Measurements from ENCODE around the gene GAB4. TPM values are rescaled to one million over a fixed set of nuclear protein-coding genes. Genes with fewer than 3 reads are reported as not detected.

The GAB4 gene
- total RNA-seq, 1 experiment from 2014 or later: not detected

DNA sequence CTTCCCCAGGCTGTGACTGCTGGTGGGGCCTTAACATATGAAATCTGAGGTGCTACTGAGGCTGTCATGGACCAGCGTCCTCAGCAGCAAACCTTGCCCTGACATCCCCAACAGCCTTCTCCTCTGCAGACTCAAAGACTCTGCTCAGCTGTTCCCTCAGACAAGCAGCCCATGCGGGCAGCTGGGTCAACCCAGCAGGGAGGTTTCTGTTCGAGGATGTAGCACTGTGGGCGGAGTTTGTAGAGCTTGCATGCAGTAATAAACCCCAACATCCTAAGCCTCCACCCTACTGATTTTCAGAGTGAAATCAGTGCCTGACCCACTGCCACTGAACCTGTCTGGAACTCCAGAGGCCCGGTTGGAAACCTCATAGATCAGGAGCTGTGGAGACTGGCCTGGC is 94.0 kb downstream of the GAB4 start:
- intact Hi-C loops (cut with micrococcal nuclease; ENCODE audit: unreplicated experiment): no loop called here

DNA sequence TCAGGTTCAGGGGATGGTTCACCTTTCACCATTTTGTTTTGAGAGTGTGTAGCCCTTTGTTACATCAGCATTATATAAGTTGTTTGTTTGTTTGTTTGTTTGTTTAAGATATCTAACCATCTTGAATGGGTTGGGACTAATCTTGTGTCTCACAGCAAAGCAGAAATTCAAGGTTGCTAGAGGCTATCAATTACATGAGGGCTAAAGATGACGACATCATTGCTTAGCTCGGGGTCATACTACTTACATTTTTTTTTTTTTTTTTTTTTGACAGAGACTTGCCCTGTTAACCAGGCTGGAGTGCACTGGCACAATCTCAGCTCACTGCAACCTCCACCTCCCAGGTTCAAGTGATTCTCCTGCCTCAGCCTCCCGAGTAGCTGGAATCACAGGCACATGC is 95.7 kb downstream of the GAB4 start:
- H3K27me3 Mint-ChIP-seq (ENCODE audit: unreplicated experiment): peaks cover 21% of the 10 kb centered on the region
- no peak for DNase-seq
- H3K36me3 Mint-ChIP-seq (ENCODE audit: insufficient read depth, unreplicated experiment): no peaks in the 10 kb centered on the region
- no peaks in the 10 kb centered on the region for H3K4me1 Mint-ChIP-seq (ENCODE audit: low read depth, unreplicated experiment)
- TF ChIP-seq, protein P1, sequence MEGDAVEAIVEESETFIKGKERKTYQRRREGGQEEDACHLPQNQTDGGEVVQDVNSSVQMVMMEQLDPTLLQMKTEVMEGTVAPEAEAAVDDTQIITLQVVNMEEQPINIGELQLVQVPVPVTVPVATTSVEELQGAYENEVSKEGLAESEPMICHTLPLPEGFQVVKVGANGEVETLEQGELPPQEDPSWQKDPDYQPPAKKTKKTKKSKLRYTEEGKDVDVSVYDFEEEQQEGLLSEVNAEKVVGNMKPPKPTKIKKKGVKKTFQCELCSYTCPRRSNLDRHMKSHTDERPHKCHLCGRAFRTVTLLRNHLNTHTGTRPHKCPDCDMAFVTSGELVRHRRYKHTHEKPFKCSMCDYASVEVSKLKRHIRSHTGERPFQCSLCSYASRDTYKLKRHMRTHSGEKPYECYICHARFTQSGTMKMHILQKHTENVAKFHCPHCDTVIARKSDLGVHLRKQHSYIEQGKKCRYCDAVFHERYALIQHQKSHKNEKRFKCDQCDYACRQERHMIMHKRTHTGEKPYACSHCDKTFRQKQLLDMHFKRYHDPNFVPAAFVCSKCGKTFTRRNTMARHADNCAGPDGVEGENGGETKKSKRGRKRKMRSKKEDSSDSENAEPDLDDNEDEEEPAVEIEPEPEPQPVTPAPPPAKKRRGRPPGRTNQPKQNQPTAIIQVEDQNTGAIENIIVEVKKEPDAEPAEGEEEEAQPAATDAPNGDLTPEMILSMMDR (IDR thresholded peaks at IDR 0.05; ENCODE audit: unreplicated experiment): no peak
- intact Hi-C loops (cut with micrococcal nuclease; ENCODE audit: unreplicated experiment): no loop called here
- H3K9me3 Mint-ChIP-seq (ENCODE audit: low read depth, unreplicated experiment): no peaks in the 10 kb centered on the region
- H3K27ac Mint-ChIP-seq (ENCODE audit: unreplicated experiment): no peak overlapping the region
- CTCF ChIA-PET: interaction anchor here (0.6 kb wide), 1 partner anchor 260 kb away, joined by 3 read pairs; no protein-coding TSS in a partner anchor
- no peak overlapping the region for H3K4me3 Mint-ChIP-seq (ENCODE audit: low read depth, unreplicated experiment)
- no TSS peak for BruUV-seq (replicated peaks)

More for the DNA sequence above, 94.0 kb downstream of the GAB4 start:
- no peaks in the 10 kb centered on the region for H3K36me3 Mint-ChIP-seq (ENCODE audit: insufficient read depth, unreplicated experiment)
- H3K9me3 Mint-ChIP-seq (ENCODE audit: low read depth, unreplicated experiment): no peaks in the 10 kb centered on the region
- DNase-seq: no peak
- no peak overlapping the region for H3K27ac Mint-ChIP-seq (ENCODE audit: unreplicated experiment)
- H3K4me1 Mint-ChIP-seq (ENCODE audit: low read depth, unreplicated experiment): no peaks in the 10 kb centered on the region
- TF ChIP-seq, protein P1 (IDR thresholded peaks at IDR 0.05; ENCODE audit: unreplicated experiment): no peak
- H3K4me3 Mint-ChIP-seq (ENCODE audit: low read depth, unreplicated experiment): no peak overlapping the region
- CTCF ChIA-PET: no interaction called here
- BruUV-seq (replicated peaks): no TSS peak
- peaks cover 8% of the 10 kb centered on the region for H3K27me3 Mint-ChIP-seq (ENCODE audit: unreplicated experiment)

Other genes with a start within 250 kb of the GAB4 start
- gene XKR3, start 182.8 kb downstream of the GAB4 start, total RNA-seq (2022): not detected in 2 replicates
- gene IL17RA, start 76.8 kb upstream of the GAB4 start, total RNA-seq (2022): 14.1 and 18.0 TPM in 2 replicates
- 0.21 and 0.42 TPM in 2 replicates for gene TMEM121B, start 113.1 kb upstream of the GAB4 start, total RNA-seq (2022)
- gene HDHD5, start 151.1 kb upstream of the GAB4 start, total RNA-seq (2022): 44.4 and 48.0 TPM in 2 replicates
- gene ADA2, start 211.2 kb upstream of the GAB4 start, total RNA-seq (2022): not detected in 2 replicates

Measured in Calu3 (cell line).